Nephron progenitor cell (in vitro differentiated cells): ENCODE measurements around the gene CDCA4.

Experiments used
- DNase-seq: peaks from one replicate; pipeline ENCODE4 v3.0.0; 2021
- H3K27ac Mint-ChIP-seq: 2 replicates; pipeline ENCODE4 v1.8.0; 2021; ENCODE audit warnings: mild to moderate bottlenecking, moderate library complexity, mixed read lengths
- H3K27me3 Mint-ChIP-seq: 2 replicates; pipeline ENCODE4 v1.8.0; 2021; ENCODE audit warnings: mild to moderate bottlenecking, low read depth, mixed read lengths; ENCODE audit not compliant: poor library complexity
- H3K36me3 Mint-ChIP-seq: 2 replicates; pipeline ENCODE4 v1.8.0; 2021; ENCODE audit warnings: low read depth, mixed read lengths
- H3K4me1 Mint-ChIP-seq: 2 replicates; pipeline ENCODE4 v1.8.0; 2021; ENCODE audit warnings: mixed read lengths
- H3K4me3 Mint-ChIP-seq: 2 replicates; pipeline ENCODE4 v1.8.0; 2021; ENCODE audit warnings: mild to moderate bottlenecking, moderate library complexity, mixed read lengths
- H3K9me3 Mint-ChIP-seq: 2 replicates; pipeline ENCODE4 v1.8.0; 2021; ENCODE audit warnings: mild to moderate bottlenecking, moderate library complexity, mixed read lengths
- TF ChIP-seq, protein P1 (sequence below): fragments of 200-600 bp; sonication (generic); IDR thresholded peaks from 2 replicates; pipeline ENCODE4 v1.5.0; 2021; ENCODE audit warnings: antibody characterized with exemption

CDCA4 gene

GRCh38 chr14:104972301-104973134 is 48.4 kb downstream of the CDCA4 start:
- Mint-ChIP-seq H3K36me3 (no peaks in the 10 kb centered on the region), H3K27me3 (peaks cover 25% of the 10 kb centered on the region), H3K9me3 (no peaks in the 10 kb centered on the region), H3K4me3 (no peak overlapping the region), H3K27ac (no peak overlapping the region), H3K4me1 (peaks cover 28% of the 10 kb centered on the region)
- TF ChIP-seq, protein P1, sequence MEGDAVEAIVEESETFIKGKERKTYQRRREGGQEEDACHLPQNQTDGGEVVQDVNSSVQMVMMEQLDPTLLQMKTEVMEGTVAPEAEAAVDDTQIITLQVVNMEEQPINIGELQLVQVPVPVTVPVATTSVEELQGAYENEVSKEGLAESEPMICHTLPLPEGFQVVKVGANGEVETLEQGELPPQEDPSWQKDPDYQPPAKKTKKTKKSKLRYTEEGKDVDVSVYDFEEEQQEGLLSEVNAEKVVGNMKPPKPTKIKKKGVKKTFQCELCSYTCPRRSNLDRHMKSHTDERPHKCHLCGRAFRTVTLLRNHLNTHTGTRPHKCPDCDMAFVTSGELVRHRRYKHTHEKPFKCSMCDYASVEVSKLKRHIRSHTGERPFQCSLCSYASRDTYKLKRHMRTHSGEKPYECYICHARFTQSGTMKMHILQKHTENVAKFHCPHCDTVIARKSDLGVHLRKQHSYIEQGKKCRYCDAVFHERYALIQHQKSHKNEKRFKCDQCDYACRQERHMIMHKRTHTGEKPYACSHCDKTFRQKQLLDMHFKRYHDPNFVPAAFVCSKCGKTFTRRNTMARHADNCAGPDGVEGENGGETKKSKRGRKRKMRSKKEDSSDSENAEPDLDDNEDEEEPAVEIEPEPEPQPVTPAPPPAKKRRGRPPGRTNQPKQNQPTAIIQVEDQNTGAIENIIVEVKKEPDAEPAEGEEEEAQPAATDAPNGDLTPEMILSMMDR, result no peak
- DNase-seq, result no peak

DNA sequence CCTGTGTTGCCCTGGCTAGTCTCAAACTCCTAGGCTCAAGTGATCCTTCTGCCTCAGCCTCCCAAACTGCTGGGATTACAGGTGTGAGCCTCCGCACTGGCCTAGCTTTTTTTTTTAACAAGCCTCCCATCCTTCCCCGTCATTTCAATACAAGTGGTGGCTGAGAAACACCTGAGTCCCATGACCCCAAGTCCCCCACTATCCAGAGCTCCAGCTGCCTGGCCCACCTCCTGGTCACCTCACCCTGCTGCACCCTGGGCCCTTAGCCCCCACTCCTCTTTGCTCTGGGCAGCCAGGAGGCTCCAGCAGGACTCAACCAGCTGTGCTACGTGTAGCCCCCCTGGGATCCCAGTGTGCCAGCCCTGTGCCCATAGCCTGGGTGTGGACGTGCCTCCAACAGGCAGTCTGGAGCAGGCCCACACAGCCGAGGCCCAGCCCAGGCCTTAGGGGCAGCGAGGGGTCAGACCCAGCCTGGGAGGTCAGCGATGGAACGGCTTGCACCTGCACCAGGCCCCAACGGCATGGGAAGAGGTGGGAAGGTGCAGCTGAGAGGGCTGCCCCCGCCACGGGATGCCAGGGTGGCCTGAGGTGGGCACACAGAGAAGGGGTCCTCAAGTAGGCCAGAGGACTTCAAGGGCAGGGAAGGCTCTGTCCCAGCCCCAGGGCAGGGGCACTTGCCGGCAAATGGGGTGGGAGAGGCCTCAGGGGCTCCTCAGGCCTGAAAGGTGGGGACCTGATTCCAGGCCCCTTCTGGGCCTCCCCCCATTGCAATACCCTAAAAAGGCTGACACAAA is 49.2 kb downstream of the CDCA4 start:
- H3K4me1 Mint-ChIP-seq, result peaks cover 30% of the 10 kb centered on the region
- DNase-seq, result no peak
- H3K9me3 Mint-ChIP-seq, result no peaks in the 10 kb centered on the region
- TF ChIP-seq, protein P1, result no peak
- H3K27ac Mint-ChIP-seq, result peak overlapping the region; percentile 71
- H3K36me3 Mint-ChIP-seq, result no peaks in the 10 kb centered on the region
- H3K27me3 Mint-ChIP-seq, result peaks cover 18% of the 10 kb centered on the region
- no peak overlapping the region for H3K4me3 Mint-ChIP-seq

GRCh38 chr14:104970231-104971068 is 50.4 kb downstream of the CDCA4 start:
- Mint-ChIP-seq H3K9me3 (no peaks in the 10 kb centered on the region), H3K27ac (no peak overlapping the region), H3K4me3 (no peak overlapping the region), H3K36me3 (no peaks in the 10 kb centered on the region), H3K27me3 (peaks cover 16% of the 10 kb centered on the region), H3K4me1 (peaks cover 23% of the 10 kb centered on the region)
- DNase-seq, result no peak
- TF ChIP-seq, protein P1, result no peak

DNA sequence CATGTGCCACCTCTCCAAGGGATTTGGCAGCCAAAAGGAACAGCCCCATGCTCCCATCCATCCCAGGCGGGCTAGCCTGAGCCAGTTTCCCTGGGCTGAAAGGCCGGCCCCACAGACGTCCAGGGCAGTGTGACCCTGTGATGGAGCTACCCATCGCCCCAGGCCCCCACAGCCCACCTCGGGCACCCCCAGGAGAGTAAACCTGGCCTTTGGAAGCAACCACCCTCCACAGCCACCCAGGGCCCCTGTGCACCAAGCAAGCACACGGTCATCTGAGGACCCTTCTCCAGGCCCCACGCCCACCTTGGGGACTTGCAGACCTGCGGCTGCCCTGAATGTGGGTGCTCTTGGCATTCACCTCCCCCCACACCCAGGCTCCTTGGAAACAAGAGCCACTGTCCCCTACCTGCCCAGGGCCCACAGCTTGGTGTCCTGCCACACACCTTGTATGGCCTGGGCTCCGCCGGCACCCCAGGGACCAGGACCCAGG is 51.1 kb downstream of the CDCA4 start:
- DNase-seq, result no peak
- H3K4me3 Mint-ChIP-seq, result no peak overlapping the region
- TF ChIP-seq, protein P1, result no peak
- H3K36me3 Mint-ChIP-seq, result no peaks in the 10 kb centered on the region
- no peak overlapping the region for H3K27ac Mint-ChIP-seq
- H3K27me3 Mint-ChIP-seq, result peaks cover 18% of the 10 kb centered on the region
- H3K4me1 Mint-ChIP-seq, result peaks cover 23% of the 10 kb centered on the region
- H3K9me3 Mint-ChIP-seq, result no peaks in the 10 kb centered on the region

DNA sequence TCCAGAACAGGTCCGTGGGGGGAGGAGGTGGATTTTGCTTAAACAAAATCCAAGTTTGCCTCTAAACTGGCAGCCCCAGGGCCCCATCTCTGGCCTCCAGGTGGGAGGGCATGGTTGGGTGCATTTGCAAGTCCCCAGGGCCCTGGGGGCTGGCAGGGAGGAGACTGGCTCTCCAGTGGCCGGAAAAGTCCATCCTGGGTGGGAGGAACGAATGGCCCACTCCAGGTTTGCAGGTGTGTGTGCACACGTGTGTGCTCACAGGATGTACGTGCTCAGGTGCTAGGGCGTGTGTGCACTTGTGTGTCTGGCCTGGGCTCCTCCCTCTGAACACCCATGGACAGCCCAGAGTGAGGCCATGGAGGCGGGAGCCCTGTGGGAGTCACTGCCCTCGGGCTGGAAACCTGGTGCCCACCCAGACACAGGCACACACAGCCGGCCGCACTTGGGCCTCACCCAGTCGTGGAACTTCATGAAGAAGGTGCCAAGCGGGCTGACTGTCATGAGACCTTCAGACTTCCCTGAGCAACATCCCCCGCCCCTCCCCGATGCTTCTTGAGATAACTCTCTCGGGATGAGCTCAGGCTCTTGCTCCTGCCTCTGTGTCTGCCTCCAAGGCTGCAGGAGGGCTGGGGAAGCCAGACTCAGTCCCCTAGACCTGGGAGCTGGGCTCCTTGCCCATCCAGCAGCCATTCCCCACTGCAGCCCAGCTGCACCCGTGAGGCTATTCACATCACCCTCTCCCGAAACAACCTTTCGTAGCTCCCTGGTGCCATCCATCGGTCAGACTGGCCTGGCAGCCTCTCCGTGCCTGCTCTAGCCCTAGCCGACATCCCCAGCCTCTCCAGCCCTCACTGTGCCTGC is 52.1 kb downstream of the CDCA4 start:
- Mint-ChIP-seq H3K27ac (no peak overlapping the region), H3K27me3 (peaks cover 13% of the 10 kb centered on the region), H3K36me3 (no peaks in the 10 kb centered on the region), H3K9me3 (no peaks in the 10 kb centered on the region), H3K4me3 (peak overlapping the region; percentile 51), H3K4me1 (peaks cover 23% of the 10 kb centered on the region)
- TF ChIP-seq, protein P1, result no peak
- no peak for DNase-seq
